Right forelimb (tissue), 1 donor: ENCODE data around the gene VPS52.
"Not testable (repeated sequence)": the region's sequence is repeated elsewhere in the genome, so short reads cannot be mapped to it uniquely, and the experiment has no call there.

Source experiments
- DNase-seq: peaks from one replicate; pipeline ENCODE4 v3.0.0-alpha.2; 2018

Gene VPS52

DNA sequence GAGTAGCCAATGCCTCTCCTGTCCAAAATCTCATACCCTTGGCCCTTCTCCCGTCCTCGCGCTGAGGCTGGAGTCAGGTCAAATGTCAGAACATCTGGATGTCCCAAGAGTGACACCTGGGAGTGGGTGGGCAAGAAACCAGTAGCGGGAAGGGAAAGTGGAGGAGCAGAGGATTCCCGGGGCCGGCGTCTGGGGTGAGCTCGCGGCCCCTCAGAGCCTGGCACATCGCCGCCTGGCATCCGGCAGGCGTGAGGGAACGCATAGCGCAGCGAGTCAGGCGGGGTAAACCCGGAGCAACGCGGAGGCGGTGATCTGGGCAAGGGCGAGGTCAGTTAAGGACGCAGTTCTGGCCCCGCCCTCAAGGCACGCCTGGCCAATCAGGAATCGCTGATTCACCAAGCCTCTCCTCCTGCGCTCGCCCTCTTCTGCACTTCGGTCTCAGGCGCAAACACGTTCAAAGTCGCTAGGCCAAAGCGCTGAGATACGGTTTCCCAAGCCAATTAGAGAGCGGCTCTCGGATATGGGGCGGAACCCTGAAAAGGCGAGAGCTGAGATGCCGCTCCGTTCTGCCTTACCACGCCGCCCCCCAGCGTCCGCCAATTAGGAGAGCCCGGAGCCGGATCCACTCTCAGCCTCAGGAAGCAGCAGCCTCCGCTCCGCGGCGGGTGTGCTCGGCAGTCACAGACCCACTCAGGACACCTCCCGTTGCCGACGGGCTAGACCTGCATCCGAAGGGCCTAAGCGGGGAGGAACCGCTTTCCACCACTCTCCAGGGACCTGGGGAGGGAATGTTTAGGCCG is 22.5 kb downstream of the VPS52 start:
- peak; percentile 94 for DNase-seq

DNA sequence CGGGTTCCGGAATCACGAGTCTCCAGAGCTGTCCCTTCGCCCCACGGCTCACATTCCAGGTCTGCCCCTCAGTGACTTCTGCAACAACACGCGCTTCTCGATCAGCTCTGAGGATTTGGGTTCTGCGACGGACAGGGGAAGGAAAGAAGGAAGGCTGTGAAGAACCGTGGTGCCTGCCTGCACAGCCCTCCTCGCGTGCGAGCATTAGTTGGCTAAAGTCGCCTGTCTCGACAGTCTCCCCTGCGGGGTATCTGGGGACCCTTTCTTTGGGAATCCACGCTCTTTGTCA is 23.1 kb downstream of the VPS52 start:
- no peak for DNase-seq

DNA sequence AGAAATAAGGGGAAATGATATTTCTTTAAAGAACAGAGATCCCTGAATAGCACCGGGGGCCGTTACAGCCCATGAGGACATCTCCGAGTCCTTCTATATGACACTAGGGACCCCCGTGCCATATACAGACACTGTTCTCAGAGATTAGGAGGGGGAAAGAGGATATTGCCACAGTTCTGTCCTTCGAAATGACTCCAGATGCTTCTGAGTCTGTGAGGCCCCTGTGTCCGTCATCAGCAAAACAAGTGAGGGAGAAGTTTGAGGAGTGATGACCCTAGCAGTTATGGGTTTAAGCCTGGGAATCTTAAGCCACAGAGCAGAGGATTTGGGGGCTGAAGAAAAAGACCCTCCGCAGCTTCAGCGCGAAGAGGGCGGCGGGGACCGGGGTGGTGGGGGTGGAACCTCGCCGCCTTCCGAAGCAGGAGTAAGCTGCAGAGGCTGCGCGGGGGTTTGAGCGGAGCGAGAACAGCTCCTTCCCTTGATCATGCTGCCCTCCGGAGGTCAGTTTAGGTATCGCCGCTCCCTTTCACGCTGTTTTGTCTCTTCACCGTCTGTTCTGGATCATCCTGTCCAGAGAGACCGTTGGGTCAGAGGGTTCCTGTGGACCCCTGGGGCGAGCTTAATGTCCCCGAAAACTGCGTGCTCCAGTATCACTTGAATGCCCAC is 23.6 kb downstream of the VPS52 start:
- peak; percentile 92 for DNase-seq

DNA sequence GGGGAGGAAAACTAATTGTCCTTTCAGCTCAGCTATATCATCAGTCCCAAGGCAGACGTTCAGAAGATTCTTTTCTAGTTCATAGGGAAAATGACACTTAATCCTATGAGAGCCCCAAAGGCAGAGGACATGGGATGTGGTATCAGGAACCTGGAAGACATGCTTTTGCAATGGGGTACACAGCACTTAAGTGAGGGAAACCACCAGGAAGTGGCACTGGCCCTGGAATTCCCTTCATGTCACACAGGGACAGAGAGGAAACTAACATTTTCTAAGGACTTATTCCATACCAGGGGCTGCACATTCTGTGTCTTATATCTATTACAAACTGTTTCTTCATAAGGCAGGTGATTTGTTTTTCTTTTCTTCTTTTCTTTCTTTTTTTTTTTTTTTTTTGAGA is 28.2 kb downstream of the VPS52 start:
- no peak for DNase-seq

DNA sequence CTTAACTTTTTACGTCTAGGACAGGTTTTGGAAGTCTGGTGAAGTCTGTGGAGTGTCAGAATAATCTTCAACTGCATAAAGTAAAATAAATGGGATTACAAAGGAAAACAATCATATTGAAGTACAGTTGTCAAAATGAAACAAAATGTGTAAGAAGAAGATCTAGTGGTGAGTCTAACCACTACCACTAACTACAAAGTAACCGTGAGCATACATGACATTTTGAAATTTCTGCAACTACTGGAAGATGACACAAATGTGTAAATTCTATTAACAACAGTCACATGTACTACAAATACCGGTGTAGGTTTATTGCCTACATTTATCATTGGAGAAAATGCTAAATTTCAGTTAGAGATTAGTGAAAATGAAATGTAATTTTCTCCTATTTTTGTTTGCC is 29.7 kb downstream of the VPS52 start:
- DNase-seq: no peak

DNA sequence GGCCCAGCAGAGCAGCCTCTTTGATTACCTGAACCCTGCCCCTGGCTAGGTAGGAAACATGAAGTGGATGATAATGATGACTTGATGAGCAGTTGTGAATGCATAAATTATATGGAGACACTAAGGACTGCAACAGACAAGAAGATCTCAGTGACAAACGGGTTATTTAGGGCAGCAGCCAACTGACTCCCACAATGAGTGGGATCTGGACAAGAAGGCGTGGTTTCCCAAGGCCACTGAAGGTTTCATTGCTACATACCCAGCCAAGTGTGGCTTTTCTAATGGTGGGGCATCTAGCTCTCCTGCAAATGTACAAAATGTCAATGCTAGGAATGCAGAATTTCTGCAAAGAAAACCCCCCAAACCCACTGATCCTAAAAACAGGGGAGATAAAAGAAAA is 33.9 kb downstream of the VPS52 start:
- DNase-seq: no peak

DNA sequence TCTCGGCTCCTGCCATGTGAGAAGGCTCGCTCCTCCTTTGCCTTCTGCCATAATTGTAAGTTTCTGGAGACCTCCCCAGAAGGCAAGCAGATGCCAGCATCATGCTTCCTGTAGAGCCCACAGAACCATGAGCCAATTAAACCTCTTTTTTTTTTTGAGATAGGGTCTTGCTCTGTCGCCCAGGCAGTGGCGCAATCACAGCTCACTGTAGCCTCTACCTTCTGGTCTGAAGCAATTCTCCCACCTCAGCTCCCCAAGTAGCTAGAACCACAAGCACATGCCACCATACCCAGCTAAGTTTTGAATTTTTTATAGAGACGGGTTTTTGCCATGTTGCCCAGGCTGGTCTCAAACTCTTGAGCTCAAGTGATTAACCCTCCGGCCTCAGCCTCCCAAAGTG is 34.8 kb downstream of the VPS52 start:
- DNase-seq: no peak

DNA sequence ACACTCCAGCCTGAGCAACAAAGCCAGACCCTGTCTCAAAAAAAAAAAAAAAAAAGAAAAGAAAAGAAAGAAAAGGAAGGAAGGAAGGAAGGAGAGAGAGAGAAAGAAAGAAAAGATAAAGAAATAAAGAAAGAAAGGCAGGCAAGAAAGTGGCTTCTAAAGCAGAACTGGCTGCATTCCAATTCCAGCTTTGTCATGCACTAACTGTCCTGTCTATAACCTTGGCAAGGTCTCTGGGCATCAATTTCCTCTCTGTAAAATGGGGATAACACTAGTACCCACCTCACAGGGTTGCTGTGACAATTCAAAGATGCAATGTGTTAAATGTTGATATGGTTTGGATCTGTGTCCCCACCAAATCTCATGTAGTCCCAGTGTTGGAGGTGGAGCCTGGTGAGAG is 35.3 kb downstream of the VPS52 start:
- DNase-seq: no peak

DNA sequence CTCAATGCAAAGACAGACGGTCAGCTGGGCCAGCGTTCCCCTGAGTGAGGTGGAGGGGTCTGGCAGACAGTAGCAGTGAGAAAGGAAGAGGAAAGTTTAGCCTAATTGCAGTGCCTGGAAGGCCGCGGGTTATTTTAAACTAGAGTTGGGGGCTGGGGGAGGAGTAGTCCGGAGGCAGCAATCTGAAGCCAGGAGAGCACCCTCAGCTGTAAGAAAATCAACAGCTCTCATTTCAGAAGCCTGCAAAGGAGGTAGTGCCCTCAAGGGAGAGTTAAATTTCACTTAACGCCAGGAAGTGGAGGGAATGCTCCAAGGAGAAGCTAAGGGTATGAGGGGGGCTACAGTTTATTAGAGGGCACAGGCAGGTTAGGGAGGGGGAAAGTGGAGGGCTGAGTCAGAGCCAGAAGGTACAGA is 36.4 kb downstream of the VPS52 start:
- DNase-seq: no peak

DNA sequence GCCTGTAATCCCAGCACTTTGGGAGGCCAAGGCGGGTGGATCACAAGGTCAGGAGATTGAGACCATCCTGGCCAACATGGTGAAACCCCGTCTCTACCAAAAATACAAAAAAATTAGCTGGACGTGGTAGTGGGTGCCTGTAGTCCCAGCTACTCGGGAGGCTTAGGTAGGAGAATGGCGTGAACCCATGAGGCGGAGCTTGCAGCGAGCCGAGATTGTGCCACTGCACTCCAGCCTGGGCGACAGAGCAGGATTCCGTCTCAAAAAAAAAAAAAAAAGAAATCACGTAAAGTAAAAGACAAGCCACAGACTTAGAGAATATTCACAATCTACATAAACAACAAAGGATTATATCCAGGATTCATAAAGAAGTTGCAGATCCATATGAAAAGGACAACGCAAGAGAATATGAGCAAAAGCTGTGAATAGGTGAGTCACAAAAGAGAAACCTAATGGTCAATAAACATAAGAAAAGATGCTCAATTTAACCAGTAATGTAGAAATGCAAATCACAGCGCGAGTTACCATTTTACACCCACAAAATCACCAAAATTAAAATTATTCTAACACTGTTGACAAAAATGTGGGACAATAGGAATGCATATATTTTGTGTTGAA is 45.1 kb downstream of the VPS52 start:
- not testable (repeated sequence) for DNase-seq

DNA sequence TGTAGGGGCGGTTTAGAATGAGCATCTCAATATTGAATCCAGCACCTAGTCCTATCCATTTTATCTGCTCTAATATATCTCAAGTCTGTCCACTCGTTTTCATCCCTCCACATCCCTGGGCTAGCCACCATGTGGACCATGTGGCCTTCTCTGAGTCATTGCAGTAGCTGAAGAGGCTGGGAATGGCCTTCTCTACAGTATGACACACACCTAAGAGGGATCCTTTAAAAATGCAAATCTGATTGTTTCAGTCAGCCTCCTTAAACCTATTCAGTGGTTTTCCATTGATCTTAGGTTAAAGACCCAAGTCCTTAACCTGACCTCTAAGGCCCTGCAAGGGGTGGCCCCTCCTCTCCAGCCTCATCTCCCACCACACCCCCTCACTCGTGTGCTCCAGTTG is 54.0 kb downstream of the VPS52 start:
- no peak for DNase-seq

DNA sequence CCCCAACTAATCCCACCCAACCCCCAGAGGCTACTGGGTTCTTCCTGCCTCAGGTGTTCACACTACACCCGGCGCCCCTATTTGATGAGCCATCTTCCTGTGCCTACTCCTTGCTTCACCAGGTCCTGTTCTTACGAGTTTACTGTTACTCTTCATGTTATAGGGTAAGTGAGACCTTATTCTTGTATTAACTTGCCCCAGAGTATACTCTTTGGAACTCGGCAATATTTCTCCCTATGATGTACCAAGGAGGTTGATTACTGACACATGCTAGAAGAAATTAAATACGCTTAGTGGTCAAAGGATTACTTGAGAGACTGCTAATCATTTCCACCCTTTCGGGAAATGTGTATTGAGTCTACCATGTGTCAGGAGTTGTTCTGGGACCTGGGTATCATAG is 54.4 kb downstream of the VPS52 start:
- DNase-seq: no peak

DNA sequence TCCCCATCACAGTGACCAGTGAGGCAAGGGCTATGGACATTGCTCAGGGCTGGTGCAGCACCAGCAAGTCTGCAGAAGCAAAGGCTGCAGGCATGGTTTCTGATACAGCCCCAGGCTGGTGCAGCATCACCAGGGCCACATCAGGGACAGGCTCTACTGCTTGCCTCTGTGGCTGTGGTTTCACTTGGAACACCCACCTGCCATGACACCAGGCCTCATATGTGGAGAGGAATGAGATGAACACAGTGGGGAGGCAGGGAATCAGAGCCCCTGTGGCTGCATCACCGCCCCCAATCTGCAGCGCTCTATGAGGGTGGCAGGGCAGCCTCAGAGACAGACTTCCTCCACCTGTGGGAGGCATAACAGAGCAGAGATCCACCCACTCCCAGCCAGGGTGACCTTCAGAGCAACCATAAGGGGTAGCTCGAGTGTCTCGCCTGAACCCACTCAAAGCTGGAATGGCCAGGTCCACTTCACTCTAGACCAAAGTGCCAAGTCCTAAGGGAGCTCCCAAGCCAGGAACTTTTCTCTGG is 55.5 kb downstream of the VPS52 start:
- DNase-seq: peak; percentile 34

DNA sequence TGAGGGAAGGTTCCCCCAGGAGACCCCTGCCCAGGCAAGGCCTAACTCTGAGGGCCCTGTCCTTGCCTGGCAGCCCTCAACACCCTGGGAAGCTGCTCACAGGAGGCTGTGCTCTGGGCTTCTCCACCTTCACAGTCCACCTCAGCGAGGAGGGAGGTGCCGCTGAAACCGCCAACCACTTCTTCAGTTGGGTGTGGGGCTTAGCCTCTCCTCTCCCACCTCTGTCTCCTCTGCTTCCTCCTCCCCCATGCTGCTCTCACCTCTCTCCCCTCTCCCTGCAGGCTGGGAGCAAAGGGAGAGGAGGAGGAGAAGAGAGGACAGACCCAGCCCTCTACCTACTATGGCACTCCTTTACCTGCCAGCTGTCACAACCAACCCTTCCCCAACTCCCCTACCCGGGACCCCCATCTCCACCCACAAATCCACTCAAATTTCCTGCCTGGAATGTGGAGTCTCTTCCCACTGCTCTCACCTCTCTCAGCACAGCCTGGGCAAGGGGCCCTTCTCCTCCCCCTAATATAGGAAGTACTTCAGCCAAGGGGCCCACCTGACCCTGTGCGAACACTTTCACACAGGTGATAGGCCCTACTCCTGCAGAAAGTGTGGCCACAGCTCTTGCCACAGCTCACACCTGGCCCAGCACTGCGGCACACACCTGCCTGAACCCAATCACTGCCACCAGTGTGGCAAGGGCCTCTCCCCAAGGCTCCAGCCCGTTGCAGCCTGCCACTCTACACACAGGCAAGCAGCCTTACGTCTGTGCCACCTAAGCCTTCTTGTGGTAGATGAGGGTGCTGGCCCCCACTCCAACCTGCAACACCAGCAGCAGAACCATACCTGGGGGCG is 56.2 kb downstream of the VPS52 start:
- no peak for DNase-seq

DNA sequence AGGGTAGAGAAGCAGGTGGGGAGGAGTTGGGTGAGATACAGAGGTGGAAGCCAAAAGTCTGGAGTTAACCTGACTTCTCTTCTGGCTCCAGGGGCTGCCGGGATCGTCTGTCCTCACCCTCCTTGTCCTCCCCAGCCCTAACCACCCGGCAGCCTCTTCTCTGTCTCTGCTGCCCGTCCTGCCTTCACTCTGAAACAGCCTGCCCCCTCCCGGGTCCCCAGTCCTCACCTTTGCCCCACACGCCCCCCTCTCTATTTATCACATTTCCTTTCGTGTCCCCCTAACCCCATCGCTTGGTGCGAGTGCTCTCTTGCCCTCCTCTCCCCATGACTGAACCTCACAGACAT is 57.7 kb downstream of the VPS52 start:
- DNase-seq: no peak

DNA sequence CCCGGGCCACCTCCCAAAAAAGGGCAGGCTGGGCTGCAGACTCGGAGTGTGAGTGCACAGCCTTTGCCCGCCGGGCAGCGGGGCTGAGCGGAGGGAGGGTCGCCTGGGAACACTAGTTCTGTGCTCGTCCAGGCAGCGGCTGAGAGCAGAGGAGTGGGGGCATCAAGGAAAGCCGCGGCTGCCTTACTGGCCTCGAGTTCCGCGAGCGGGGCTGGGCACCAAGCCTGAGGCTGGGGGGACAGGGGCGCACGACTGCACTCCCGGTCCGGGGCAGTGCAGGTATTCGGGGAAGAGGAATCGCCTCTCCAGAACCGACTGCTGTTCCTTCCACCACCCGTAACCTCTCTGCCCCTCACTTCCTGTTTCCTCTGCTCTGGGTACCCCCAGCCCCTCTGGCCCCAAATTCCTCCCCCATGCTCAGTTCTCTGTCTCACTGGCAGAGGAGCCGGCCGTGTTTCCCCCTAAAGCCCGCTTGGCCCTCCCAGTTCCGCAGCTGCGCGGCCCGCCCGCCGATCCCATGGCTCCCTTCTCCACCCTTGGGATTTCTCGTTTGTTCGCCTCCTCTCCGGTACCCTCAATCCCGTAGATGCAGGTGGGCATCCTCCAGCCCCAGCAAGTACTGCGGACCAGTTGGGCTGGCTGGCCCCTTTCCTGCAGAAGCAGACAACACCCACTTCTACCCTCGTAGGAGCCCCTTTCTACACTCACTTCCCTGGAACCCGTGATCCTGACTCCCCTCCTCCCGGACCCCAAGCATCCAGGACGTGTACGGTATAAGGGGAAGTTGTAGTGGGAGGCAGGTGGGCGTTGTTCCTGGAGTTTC is 58.3 kb downstream of the VPS52 start:
- peak; percentile 74 for DNase-seq

DNA sequence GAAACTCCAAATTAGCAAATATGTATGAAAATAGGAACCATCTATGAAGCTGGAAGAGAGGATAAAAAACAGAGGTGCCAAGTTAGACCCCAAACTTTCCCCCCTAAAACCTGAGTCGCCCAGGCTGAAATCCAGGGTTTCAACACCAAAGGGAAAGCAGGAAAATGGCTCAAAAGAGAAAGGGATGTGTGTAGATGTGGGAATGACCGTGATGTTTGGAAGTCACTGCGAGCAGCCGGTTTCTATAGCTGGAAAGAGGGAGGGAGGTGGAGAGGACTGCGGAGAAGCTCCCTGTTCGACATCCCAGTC is 58.9 kb downstream of the VPS52 start:
- no peak for DNase-seq

DNA sequence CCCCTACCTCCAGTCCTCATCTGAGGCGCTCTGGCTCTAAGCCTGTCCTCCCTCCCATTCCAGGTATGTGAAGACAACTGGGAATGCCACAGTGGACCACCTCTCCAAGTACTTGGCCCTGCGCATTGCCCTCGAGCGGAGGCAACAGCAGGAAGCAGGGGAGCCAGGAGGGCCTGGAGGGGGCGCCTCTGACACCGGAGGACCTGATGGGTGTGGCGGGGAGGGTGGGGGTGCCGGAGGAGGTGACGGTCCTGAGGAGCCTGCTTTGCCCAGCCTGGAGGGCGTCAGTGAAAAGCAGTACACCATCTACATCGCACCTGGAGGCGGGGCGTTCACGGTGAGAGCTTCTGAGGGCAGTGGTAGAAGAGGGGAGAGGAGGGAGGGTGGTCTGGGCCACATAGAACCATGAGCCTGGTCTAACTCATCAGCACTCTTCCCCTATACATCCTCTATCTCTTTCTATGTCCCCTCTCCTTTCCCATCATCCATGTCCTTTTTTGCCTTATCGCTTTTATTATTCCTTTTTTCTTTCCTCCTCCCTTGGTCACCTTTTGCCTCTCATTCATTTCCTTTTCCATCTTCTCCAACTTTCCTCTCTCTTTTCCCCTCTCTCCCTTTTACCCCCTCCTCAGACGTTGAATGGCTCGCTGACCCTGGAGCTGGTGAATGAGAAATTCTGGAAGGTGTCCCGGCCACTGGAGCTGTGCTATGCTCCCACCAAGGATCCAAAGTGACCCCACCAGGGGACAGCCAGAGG is 59.8 kb downstream of the VPS52 start:
- no peak for DNase-seq

DNA sequence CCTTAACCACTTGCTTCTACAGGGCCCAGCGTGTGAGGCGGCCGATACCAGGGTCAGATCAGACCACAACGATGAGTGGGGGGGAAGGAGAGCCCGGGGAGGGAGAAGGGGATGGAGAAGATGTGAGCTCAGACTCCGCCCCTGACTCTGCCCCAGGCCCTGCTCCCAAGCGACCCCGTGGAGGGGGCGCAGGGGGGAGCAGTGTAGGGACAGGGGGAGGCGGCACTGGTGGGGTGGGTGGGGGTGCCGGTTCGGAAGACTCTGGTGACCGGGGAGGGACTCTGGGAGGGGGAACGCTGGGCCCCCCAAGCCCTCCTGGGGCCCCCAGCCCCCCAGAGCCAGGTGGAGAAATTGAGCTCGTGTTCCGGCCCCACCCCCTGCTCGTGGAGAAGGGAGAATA is 60.5 kb downstream of the VPS52 start:
- no peak for DNase-seq

DNA sequence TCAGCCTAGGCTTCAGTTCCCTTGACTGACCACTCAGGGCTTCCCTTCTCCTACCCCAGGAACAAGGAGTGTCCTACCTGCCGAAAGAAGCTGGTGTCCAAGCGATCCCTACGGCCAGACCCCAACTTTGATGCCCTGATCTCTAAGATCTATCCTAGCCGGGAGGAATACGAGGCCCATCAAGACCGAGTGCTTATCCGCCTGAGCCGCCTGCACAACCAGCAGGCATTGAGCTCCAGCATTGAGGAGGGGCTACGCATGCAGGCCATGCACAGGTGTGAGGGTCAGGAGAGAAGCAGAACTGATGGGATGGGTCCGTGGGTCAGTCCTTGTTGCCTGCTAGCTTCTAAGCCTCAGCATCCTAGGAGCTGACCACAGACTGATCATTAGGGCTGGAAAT is 61.8 kb downstream of the VPS52 start:
- DNase-seq: no peak

DNA sequence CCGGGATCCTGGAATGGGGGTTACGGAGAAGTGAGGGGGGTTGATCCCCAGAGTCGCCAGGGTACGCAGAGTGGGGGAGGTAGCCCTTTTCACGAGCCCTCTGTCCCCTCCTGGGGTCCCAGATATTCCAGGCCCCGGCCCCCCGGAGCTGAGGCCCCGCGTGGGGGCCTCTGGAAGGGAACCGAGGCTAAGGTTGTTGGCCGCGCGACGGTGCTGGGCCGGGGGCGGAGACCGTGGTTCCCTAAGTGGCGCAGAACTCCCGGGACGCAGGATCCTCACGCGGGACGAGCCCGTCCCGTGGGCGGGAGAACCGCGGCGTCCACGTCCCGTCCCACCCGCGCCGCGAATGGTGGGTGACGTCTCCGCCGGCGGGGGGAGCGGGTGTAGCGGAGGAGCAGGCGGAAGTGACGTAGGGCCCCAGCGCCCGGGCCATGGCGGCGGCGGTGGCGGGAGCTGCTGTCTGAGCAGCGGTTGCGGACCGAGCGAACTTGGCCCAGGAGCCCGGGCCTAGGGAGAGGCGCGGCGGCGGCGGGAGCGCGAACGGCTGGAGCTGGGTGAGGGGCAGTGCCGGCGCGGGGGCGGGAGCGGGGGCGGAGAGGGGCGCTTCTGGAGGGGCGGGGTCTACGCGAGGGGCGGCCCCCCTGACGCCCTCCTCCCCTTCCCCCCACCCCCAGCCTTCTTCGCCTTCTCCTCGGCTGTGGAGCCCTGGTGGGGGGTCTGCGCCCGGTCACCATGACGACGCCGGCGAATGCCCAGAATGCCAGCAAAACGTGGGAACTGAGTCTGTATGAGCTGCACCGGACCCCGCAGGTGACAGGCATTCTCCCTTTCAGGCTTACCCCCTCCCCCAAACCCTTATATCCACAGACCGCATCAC is 63.3 kb downstream of the VPS52 start, which contains the start of gene RING1:
RING1 (plus strand) TSS at position 410 of the 877 bp plus-strand sequence; CDS start at position 733, 323 bp downstream.
- peak; percentile 92 for DNase-seq
